Upper lobe of left lung (tissue), 6 donors: Measurements from ENCODE around the gene SPATA4. TPM values are rescaled to one million over a fixed set of nuclear protein-coding genes. Genes with fewer than 3 reads are reported as not detected.
"Not testable (repeated sequence)": the region's sequence is repeated elsewhere in the genome, so short reads cannot be mapped to it uniquely, and the experiment has no call there.

Source experiments
- ATAC-seq, 2 donors: fragments of 200-7000 bp; cut with Tn5 transposase; one replicate each; pipeline ENCODE4 v1.9.1; 2022; ENCODE audit warnings: mild to moderate bottlenecking in 2 of 2, moderate library complexity in 2 of 2; ENCODE audit not compliant: low FRiP score in 2 of 2
- DNase-seq, 2 donors: peaks; one replicate each; pipeline ENCODE4 v3.0.0-alpha.2; 2019 to 2020
- H3K27ac ChIP-seq, 4 donors: fragments of 200-600 bp; sonication (generic); one replicate each; pipeline ENCODE4 v1.5.1; 2016 to 2019
- H3K27me3 ChIP-seq, 4 donors: fragments of 200-600 bp; sonication (generic); one replicate each; pipeline ENCODE4 v1.5.1; 2017 to 2019
- H3K36me3 ChIP-seq, 4 donors: fragments of 200-600 bp; sonication (generic); one replicate each; pipeline ENCODE4 v1.5.1; 2016 to 2019
- H3K4me1 ChIP-seq, 4 donors: fragments of 200-600 bp; sonication (generic); one replicate each; pipeline ENCODE4 v1.5.1; 2018 to 2019
- H3K4me3 ChIP-seq, 4 donors: fragments of 200-600 bp; sonication (generic); one replicate each; pipeline ENCODE4 v1.5.1; 2017 to 2019; ENCODE audit warnings: mild to moderate bottlenecking in 2 of 4, moderate library complexity in 1 of 4
- H3K9me3 ChIP-seq, 4 donors: fragments of 200-600 bp; sonication (generic); one replicate each; pipeline ENCODE4 v1.5.1; 2018 to 2019
- CTCF ChIP-seq, 6 experiments: fragments of 450-650 bp in 4 of 6; fragments of 200-600 bp in 2 of 6; sonication (generic) in 2 of 6; IDR thresholded peaks; one replicate each; pipeline ENCODE4 v1.5.1; 2016 to 2019; ENCODE audit warnings: antibody characterized with exemption in 6 of 6
- EP300 ChIP-seq, 4 donors: sonication (generic); formaldehyde crosslinking; IDR thresholded peaks; one replicate each; pipeline ENCODE4 v1.5.1; 2017; ENCODE audit warnings: antibody characterized with exemption in 4 of 4, control low read depth in 2 of 4
- POLR2A ChIP-seq, 4 donors: fragments of 450-650 bp; IDR thresholded peaks; one replicate each; pipeline ENCODE4 v1.5.1; 2016 to 2017; ENCODE audit warnings: antibody characterized with exemption in 4 of 4, mild to moderate bottlenecking in 2 of 4
- POLR2AphosphoS5 ChIP-seq, 2 donors: sonication (generic); formaldehyde crosslinking; IDR thresholded peaks; one replicate each; pipeline ENCODE4 v1.5.1; 2017; ENCODE audit warnings: antibody characterized with exemption in 2 of 2
- WGBS, 2 donors: methylation state at CpG; one replicate each; pipeline ENCODE4 v1.1.5; 2017 to 2018; 5-methylcytosine and 5-hydroxymethylcytosine counted together
- total RNA-seq, 6 donors: library from RNA; depleted of rRNA in 4 of 6; stranded (reverse); fragments of >200 nt in 4 of 6; gene quantifications; one replicate each; pipeline versions ENCODE4 v1.1.0 to v1.2.1, GENCODE V29; 2016 to 2021
- donor health status: DM: no; HTN: no; CAD: no; lungs with moderate emphysema.
- donor health status: DM: no; HTN: yes; CAD: no; lungs with severe emphysema.

The SPATA4 gene
- total RNA-seq, 6 donors from 2014 or later = 0.61 to 4.9 (median 0.91) TPM; not detected in 2

- Histone ChIP-seq H3K4me3 (no peak overlapping the region), H3K9me3 (no peaks in the 10 kb centered on the region), H3K27ac (no peak overlapping the region), H3K36me3 (no peaks in the 10 kb centered on the region), H3K27me3 (no peaks in the 10 kb centered on the region), H3K4me1 (no peaks in the 10 kb centered on the region)
- no peak for ATAC-seq
- TF ChIP-seq EP300 (IDR thresholded peaks at IDR 0.05) (no peak), CTCF (IDR thresholded peaks at IDR 0.05) (no peak), POLR2AphosphoS5 (IDR thresholded peaks at IDR 0.05) (no peak), POLR2A (IDR thresholded peaks at IDR 0.05) (no peak)
- no peak for DNase-seq
- WGBS, 2 donors = 42 to 79% methylated on average over 2 of the region's 2 CpGs
Observed at GRCh38 chr4:176223561-176223960, 28.2 kb upstream of the SPATA4 start.

GRCh38 chr4:176222149-176222548 is 26.8 kb upstream of the SPATA4 start:
- Histone ChIP-seq H3K36me3 (no peaks in the 10 kb centered on the region), H3K4me3 (no peak overlapping the region), H3K27me3 (no peaks in the 10 kb centered on the region), H3K4me1 (no peaks in the 10 kb centered on the region), H3K27ac (no peak overlapping the region), H3K9me3 (no peaks in the 10 kb centered on the region)
- ATAC-seq (no peak), DNase-seq (no peak)
- TF ChIP-seq EP300 (IDR thresholded peaks at IDR 0.05) (no peak), POLR2A (IDR thresholded peaks at IDR 0.05) (no peak), POLR2AphosphoS5 (IDR thresholded peaks at IDR 0.05) (no peak), CTCF (IDR thresholded peaks at IDR 0.05) (no peak)
- WGBS, 2 donors = 64 to 68% methylated on average over 5 of the region's 5 CpGs

- no peak for TF ChIP-seq EP300 (IDR thresholded peaks at IDR 0.05)
- no peak for TF ChIP-seq CTCF (IDR thresholded peaks at IDR 0.05)
- no peak for TF ChIP-seq POLR2A (IDR thresholded peaks at IDR 0.05)
- no peak for TF ChIP-seq POLR2AphosphoS5 (IDR thresholded peaks at IDR 0.05)
- H3K4me3 ChIP-seq = no peak overlapping the region
- no peaks in the 10 kb centered on the region for H3K27me3 ChIP-seq
- 78 to 83% methylated on average over 2 of the region's 2 CpGs for WGBS, 2 donors
- no peak overlapping the region for H3K27ac ChIP-seq
- H3K4me1 ChIP-seq = no peaks in the 10 kb centered on the region
- H3K9me3 ChIP-seq = no peaks in the 10 kb centered on the region
- DNase-seq (no peak), ATAC-seq (no peak)
- no peaks in the 10 kb centered on the region for H3K36me3 ChIP-seq
Observed at GRCh38 chr4:176217510-176217909, 22.1 kb upstream of the SPATA4 start.

- not testable (repeated sequence) for H3K27me3 ChIP-seq, DNase-seq, ATAC-seq, H3K4me1 ChIP-seq, H3K4me3 ChIP-seq, H3K9me3 ChIP-seq, H3K36me3 ChIP-seq, H3K27ac ChIP-seq
- 72 to 84% methylated on average over 3 of the region's 3 CpGs for WGBS, 2 donors
Observed at GRCh38 chr4:176212351-176212750, 17.0 kb upstream of the SPATA4 start.

GRCh38 chr4:176210579-176211296 is 15.4 kb upstream of the SPATA4 start:
- no peaks in the 10 kb centered on the region for H3K9me3 ChIP-seq
- ATAC-seq = no peak

More at GRCh38 chr4:176210579-176211296, 15.4 kb upstream of the SPATA4 start:
- Histone ChIP-seq H3K36me3 (no peaks in the 10 kb centered on the region), H3K4me1 (no peaks in the 10 kb centered on the region), H3K4me3 (no peak overlapping the region), H3K27ac (no peak overlapping the region), H3K27me3 (no peaks in the 10 kb centered on the region)
- DNase-seq = no peak
- TF ChIP-seq POLR2A (IDR thresholded peaks at IDR 0.05) = no peak
- TF ChIP-seq POLR2AphosphoS5 (IDR thresholded peaks at IDR 0.05) = no peak
- TF ChIP-seq EP300 (IDR thresholded peaks at IDR 0.05) = no peak
- no peak for TF ChIP-seq CTCF (IDR thresholded peaks at IDR 0.05)
- WGBS, 2 donors = 77 to 79% methylated on average over 7 of the region's 7 CpGs
